Measurements from ENCODE around the gene EIF4EBP2.

EIF4EBP2 gene

GRCh38 chr10:70433581-70434280 lies 29.8 kb downstream of the EIF4EBP2 start:
- no peak for DNase-seq

DNA sequence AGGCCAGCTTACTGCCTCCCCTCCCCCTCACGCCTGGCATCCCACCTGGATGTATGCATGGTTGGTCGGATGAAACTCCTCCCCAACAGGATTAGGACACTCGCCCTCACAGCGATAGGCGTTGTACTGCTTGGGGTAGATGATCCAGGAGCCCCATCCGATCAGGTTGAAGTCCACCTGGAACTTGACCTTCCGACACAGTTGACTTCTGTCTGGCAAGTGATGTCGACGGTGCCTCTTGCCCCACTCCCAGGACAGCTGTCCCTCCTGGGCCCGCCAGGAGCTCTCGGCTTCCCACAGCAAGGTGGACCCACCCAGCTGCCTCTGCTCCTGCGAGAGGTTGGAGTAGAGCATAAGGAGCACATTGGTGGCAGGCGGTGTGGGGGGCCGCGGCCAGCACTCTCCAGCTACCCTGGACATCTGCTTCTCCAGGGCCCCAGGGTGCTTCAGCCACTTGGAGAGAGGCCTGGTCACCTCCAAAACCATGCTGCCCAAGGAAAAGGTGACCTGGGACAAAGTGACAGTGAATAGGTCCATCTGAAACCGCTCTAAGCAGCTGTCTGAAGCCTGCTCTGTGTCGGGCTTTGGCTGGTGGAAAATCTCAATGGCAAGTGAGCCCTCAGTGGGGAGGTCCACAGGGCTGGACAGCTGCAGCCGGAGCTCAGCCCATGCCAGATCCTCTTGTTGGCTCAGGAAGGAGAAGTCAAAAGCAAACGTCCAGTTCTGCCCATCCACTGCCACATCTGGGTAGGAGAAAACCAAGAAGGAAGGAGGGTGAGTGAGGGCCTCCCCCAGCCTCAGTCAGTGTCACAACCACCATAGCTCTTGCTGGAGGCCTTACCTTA lies 31.5 kb downstream of the EIF4EBP2 start:
- no peak for DNase-seq

DNA sequence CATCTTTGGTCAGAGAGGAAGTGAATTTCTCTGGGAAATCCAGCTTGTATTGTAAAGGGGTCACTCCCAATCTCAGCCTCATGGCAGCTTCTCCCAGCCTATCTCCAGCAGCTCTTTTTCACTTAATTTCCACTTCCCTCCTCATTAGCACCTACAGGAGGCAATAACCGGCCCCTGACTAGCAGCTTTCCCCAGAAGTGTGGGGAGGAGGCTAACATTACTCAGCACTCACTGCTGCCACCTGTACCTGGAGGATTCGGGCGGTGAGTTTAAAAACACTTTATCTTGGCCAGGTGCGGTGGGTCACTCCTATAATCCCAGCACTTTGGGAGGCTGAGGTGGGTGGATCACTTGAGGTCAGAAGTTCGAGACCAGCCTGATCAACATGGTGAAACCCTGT lies 33.8 kb downstream of the EIF4EBP2 start:
- DNase-seq = no peak

- DNase-seq = no peak
These were observed 36.6 kb downstream of the EIF4EBP2 start for GRCh38 chr10:70440296-70441160.

- DNase-seq = no peak
These were observed 37.4 kb downstream of the EIF4EBP2 start, which contains the start of gene NODAL for GRCh38 chr10:70441161-70441894. Gene NODAL, minus strand, starts transcription at chr10:70441681. Its CDS starts 14 bp downstream, at chr10:70441667.

- no peak for DNase-seq
These were observed 38.0 kb downstream of the EIF4EBP2 start for GRCh38 chr10:70441895-70442309.

- DNase-seq = no peak
These were observed 38.5 kb downstream of the EIF4EBP2 start for GRCh38 chr10:70442332-70442988.

- DNase-seq = no peak
These were observed 40.8 kb downstream of the EIF4EBP2 start for GRCh38 chr10:70444744-70445143.

GRCh38 chr10:70445718-70446657 lies 42.0 kb downstream of the EIF4EBP2 start:
- no peak for DNase-seq

- no peak for DNase-seq
These were observed 44.3 kb downstream of the EIF4EBP2 start for GRCh38 chr10:70448236-70448635.

- no peak for DNase-seq
These were observed 51.3 kb downstream of the EIF4EBP2 start for GRCh38 chr10:70455213-70455630.

GRCh38 chr10:70456164-70456563 lies 52.2 kb downstream of the EIF4EBP2 start:
- DNase-seq = no peak

DNA sequence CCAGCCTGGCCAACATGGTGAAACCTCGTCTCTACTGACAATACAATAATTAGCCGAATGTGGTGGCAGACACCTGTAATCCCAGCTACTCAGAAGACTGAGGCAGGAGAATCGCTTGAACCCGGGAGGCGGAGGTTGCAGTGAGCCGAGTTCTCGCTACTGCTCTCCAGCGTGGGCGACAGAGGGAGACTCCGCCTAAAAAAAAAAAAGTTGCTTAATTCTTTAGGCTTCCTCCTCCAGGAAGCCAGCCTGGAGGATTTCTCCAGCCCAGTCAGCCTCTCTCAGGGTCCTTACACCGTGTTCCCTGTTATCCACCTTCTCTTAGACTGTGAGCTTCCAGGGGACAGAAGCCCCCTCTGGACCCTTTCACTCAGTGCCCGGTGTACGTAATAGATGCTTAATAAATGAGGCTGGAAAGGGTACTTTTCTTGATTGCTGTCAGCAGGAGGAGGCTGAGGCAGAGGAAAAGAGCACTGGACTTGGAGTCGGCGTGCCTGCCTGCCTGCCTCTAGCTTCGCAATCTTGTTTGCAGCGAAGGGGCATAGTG lies 53.9 kb downstream of the EIF4EBP2 start:
- DNase-seq = no peak

GRCh38 chr10:70458329-70459060 lies 54.5 kb downstream of the EIF4EBP2 start:
- DNase-seq = peak; percentile 76

DNA sequence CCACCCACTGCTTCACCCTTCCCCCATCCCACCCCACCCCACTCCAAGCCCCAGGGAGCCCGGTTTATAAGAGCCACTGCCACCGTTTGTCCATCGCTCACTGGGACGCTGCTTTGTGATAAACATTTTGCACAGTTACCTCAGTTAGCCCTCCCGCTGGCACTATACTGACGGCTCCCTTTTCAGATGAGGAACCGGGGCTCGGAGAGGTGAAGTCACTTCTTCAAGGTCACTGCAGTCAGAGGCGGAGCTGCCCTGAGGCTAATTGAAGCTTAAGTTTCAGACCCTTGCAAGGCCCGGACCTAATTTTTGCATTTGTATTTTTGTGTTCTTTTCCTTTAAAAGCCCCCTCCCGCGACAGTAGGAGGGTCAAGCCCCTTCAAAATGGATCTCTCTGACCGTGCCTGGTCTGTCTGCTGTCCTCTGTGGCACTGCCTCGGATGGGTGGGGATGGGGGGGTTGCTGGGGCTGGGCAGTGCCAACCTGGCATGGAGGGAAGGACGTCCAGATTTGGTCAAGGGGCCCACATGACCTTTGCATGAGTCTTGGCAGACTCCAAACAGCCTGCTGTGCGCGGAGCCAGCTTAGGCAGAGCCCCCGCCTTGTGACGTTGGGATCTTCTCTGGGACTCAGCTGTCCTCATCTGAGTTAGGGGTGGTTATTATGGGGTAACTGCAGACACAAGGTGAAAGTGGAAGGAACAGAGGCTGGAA lies 55.3 kb downstream of the EIF4EBP2 start:
- DNase-seq = no peak

DNA sequence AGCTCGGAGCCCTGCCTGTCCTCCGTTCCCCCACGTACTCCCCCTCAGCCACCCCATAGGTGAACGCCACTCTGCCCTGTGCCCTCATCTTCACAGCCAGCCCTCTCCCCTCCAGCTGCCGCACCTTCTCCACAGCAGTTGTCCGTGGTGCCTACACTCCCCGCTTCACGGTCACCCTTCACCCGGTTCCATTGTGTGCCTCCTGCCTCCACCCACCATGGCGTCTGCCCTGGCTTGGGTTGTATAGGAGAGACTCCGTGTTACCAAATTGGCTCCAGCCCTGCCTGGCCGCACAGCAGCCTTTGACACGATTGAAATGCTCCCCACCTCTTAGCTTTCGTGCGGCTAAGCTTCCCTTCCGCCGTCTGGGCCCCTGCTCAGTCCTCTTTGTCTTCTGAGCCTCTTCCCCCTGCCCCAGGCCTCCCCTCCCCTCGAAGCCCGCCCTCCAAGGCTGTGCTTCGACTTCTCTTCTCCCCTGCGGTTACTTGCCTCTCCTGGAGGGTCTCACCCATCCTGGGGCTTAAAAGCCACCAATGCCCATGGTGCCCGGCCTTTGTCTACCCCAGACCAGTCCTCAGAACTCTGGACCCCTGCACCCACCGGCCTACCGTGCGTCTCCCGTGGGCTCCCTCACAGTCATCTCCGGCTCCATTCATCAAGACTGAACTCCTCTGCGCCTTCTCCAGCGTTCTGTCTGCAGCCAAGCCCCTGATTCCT lies 56.0 kb downstream of the EIF4EBP2 start:
- no peak for DNase-seq

DNA sequence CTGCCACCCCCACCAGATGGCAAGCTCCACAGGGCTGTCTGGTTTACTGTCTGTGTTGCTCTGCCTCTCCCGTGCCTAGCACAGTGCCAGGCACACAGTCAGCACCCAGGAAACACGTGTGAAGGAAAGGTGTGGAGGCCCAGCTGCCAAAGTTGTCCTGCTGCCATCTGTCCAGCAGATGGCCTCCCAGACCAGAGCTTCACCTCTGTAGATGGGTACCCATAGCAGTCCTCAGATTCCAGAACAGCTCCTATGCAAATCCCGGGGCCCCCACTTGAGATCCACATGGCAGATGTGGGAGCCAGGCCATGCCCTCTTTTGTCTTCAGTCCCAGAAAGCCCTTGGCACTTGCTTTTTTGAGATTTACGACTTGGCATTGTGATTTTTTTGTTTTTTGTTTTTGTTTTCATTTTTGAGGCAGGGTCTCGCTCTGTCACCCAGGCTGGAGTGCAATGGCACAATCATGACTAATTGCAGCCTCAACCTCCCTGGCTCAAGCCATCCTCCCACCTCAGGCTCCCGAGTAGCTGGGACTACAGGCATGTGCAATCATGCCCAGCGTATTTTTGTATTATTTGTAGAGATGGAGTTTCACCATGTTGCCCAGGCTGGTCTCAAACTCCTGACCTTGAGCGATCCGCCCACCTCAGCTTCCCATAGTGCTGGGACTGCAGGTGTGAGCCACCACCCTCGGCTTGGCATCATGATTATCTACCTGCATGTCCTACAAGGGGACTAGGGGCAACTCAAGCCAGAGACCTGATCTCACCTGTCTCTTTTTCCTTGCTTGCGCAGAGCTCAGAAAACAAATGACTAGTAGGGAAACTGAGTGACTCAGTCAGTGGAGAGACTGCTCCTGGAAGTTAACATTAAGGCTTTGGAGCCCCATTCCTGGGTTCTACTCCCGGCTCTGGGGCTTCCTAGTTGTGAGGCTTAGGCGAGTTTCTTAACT lies 57.7 kb downstream of the EIF4EBP2 start:
- no peak for DNase-seq
